ENCODE data around the gene EVL.
"Not testable (repeated sequence)": the region's sequence is repeated elsewhere in the genome, so short reads cannot be mapped to it uniquely, and the experiment has no call there.

EVL gene

GRCh38 chr14:100148837-100149731 lies 83.9 kb downstream of the EVL start:
- DNase-seq = no peak

- no peak for DNase-seq
These were observed 84.8 kb downstream of the EVL start for GRCh38 chr14:100149851-100150611.

DNA sequence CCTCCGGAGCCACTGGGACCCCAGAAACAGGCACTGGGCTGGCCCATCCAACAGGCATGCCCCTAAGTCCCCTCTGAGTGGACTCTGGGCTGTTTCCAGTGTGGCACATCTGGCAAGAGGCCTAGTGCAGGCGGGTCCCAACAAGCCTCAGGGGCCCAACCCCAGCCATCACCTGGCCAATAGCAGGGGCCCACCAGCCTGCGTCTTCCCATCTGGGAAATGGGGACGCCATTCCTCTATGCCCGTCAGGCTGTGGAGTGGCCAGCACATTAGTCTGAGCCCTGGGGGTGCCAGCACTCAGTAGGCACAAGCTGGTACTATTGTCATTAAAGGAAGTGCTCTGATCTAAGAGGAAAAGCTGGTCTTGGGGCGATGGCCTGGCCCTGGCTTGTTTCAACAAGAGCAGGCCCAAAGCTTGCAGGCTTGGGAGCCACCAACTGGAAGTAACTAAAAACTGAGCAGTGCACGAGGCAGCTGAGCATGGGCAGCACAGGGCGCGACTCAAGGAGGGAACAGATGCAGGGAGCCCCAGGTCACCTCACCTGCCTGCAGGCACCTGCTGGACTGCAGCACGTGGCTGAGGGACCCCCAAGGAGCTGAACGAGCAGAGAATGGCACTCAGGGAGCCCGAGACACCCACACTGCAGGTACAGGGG lies 85.8 kb downstream of the EVL start:
- no peak for DNase-seq

- DNase-seq = no peak
These were observed 86.9 kb downstream of the EVL start for GRCh38 chr14:100152091-100152490.

DNA sequence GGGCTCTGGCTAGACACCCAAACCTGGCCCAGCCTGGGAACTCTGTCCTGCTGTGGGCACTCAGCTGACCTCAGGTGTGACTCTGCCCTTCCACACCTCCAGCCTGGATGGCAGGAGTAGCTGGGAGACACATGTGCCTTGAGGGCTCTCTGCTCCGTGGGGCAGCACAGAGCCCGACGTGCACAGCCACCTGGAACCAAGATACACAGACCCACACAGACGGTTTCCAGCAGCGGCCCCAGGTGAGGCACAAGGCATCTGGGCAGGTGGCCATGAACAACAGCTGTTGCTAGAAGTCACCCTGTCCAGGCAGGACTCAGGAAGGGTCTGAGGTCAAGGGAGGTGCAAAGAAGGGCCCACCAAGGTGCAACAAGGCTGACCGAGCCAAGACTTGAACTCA lies 88.3 kb downstream of the EVL start:
- DNase-seq = no peak

DNA sequence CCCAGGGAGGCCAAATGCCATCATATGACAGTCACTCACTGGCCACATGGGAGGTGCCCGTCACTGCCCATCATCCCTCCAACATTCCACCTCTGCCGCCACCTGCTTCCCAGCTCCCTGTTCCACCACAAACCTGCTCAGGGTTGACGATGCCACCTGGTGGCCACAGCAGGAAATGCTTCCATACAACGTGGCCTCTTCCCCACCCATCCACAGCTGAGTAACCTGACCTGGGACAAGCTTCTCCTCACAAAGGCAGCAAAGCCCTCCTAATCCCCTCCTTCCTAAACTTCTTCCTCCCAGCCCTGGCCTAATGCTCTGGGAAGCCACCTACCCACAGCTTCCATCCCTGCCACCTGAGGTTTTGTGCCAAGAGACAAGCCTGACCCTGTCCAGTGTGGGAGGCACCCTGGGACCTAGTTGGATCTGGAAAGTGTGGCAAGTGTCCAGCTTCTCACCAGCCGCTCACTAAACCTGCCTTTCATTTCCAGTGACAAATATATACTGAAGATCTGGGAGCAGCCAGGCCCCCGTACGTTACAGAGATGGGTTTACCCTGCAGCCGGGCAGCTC lies 89.9 kb downstream of the EVL start:
- DNase-seq = peak; percentile 29

DNA sequence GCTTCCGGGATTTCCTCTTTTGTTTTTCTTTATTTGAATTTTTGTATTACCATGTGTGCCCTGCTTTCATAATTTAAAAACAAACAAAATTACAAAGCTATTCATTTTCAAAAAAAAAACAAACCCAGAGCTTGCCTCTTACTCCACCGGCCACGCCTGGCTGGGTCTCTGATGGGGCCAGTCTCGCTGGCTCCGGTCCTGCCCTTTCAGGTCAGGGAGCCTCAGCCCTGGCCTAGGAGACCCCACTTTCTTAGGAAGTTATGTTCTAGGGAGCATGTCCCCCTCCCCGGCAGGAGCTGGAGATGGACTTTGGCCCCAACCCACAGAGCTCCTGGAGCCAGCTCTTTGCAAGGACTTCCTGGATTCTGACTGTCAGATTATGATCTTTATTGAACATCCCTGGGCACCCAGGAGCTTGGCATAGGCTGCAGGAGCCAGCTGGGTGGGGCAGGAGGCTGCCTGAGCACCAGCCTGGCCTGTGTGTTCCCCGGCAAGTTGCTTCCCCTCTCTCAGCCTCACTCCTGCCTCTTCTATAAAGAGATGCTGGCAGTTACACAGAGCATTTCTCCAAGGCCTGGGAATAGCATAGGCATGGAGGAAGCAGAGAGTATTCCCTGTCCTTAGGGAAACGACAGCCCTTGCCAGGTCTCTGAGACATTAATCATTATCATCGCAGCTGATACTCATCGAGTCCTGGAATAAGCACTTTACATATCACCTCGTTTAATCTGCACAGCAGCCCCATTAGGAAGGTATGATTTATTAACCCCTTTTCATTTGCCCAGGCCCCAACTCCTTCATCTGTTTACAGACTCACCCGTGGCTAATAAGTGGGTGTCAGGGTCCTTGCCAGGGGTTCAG lies 90.8 kb downstream of the EVL start:
- no peak for DNase-seq

DNA sequence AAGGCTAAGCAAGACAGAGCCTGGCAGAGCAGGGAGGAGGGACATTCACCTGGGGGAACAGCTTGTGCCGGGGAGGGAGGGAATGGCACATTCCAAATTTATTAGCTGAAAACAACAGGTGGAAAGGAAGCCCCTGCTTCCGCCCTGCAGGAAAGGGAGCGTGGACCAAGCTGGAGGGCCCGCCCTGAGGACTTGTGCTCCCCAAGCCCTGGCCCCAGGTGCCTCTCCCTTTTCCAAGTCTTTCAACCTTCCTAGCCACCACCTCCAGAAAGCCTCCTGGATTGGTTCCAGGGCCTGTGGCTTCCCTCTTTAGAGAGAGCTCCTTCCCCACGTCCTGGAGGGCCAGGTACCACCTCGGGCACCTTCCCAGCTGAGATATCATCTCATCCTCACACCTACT lies 91.6 kb downstream of the EVL start:
- no peak for DNase-seq

DNA sequence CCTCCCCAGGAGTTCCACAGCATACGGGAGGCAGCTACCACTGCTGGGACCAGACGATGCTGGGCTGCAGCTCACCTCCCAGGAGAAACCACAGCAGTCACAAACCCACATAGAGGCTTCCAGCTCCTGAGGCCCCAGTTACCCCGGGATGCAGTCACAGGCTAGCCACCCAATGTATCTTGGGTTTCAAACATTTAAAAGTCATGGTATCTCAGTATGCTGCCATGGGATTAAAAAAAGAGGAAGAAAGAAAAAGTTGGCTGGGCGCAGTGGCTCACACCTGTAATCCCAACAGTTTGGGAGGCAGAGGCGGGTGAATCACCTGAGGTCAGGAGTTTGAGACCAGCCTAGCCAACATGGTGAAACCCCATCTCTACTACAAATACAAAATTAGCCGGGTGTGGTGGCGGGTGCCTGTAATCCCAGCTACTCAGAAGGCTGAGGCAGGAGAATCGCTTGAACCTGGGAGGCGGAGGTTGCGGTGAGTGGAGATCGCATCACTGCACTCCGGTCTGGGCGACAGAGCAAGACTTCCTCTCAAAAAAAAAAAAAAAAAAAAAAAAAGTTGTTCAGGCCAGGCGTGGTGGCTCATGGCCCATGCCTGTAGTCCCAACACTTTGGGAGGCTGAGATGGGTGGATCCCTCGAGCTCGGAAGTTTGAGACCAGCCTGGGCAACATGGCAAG lies 92.5 kb downstream of the EVL start:
- not testable (repeated sequence) for DNase-seq

GRCh38 chr14:100158566-100159093 lies 93.4 kb downstream of the EVL start:
- DNase-seq = no peak

GRCh38 chr14:100159094-100159864 lies 94.1 kb downstream of the EVL start, which contains the start of gene DEGS2:
Gene DEGS2 (minus strand): TSS chr14:100159645. CDS start chr14:100159587, 58 bp downstream.
- DNase-seq = peak; percentile 49

- DNase-seq = no peak
These were observed 94.8 kb downstream of the EVL start for GRCh38 chr14:100159865-100160533.

GRCh38 chr14:100160534-100160916 lies 95.3 kb downstream of the EVL start:
- no peak for DNase-seq

- DNase-seq = no peak
These were observed 100.2 kb downstream of the EVL start for GRCh38 chr14:100165376-100165775.

GRCh38 chr14:100165831-100166440 lies 100.7 kb downstream of the EVL start:
- DNase-seq = no peak

- no peak for DNase-seq
These were observed 103.3 kb downstream of the EVL start for GRCh38 chr14:100168506-100168905.

DNA sequence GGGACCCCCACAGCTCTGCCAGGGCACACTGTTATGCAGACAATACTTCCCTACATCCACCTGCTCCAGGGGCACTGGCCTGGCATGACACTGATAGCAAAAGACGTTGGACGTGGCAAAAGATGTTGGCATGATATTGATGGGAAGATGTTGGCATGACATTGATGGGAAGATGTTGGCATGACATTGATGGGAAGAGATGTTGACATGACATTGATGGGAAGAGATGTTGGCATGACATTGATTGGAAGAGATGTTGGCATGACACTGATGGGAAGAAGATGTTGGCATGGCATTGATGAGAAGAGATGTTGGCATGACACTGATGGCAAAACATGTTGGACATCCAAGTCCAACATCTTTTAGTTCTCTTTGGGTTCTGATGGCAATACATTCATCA lies 105.7 kb downstream of the EVL start:
- no peak for DNase-seq

GRCh38 chr14:100172811-100173210 lies 107.6 kb downstream of the EVL start:
- no peak for DNase-seq

- no peak for DNase-seq
These were observed 108.1 kb downstream of the EVL start for GRCh38 chr14:100173353-100173752.
